ENCODE data around the gene SYT2.
A peak's percentile ranks its signal among the peaks of the same experiment; 100 is the strongest.

Gene SYT2

DNA sequence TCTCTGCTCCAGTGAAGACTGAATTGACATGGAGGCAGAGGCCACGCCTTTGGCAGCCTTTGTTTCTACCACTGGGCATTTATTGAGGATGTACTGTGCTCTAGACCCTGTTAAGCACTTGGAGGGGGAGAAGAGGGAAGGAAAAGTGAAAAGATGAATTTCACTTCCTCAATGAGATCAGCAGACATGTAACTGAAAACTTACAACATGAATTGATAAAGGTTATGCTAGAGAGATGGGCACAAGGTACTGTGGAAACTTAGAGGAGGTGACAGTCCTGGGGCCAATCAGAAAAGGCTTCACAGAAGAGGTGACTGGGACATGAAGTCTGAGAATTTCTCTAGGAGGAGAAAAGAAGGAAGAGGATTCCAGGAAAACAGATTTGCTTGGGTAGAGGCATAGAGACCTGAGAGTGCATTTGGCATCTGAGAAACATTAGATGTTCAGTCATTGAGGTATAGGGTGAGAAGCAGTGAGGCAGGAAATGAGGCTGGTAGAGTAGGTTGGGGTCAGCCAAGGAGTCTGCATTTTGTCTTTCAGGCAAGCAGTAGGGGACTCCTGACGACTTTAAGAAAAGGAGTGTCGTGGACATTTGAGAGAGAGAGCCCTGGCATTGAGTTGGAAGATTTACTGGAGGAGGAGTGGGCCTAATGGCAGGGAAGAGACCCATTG is 113.0 kb downstream of the SYT2 start:
- no peak for DNase-seq (ENCODE audit: low spot score)

DNA sequence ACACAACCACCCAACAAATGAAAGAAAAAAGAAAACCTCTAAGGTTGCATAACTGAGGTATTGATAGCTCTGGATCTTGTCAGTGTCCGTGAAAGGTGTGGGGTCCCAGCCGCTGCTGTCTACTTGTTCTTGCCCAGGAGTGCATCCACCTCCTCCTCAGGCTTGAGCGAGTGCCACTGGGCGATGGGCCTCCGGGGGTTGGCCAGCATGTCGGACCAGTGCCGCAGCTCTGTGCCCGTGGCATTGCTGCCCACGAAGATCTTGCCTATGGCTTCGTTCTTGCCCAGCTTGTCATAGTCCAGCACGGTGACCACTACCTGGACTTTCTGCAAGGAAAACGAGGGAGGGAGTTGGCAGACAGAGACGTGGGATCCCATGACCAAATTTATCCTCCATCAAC is 113.6 kb downstream of the SYT2 start:
- H3K9me3 ChIP-seq (replicated peaks in 1 of 2; ENCODE audit: control insufficient read depth in 2 of 2, insufficient read depth in 1 of 2, low read depth in 1 of 2, low read length in 2 of 2) = no peaks in the 10 kb centered on the region
- H3K23ac ChIP-seq (ENCODE audit: low read depth, low read length, poor library complexity) = peak overlapping the region; percentile 69
- H2BK5ac ChIP-seq (ENCODE audit: low read length) = no peak overlapping the region
- no peak overlapping the region for H3K27ac ChIP-seq (replicated peaks; ENCODE audit: low read length)
- no peak for DNase-seq (ENCODE audit: low spot score)
- no peak overlapping the region for H2AFZ ChIP-seq (ENCODE audit: low read length)
- no peak overlapping the region for H3K18ac ChIP-seq (ENCODE audit: low read length)
- no peak overlapping the region for H2AK5ac ChIP-seq (ENCODE audit: low read depth, low read length)
- H3K4me3 ChIP-seq (ENCODE audit: low read length in 2 of 2) = no peak overlapping the region
- no peak overlapping the region for H2BK15ac ChIP-seq (ENCODE audit: low read length)
- H3K14ac ChIP-seq (ENCODE audit: low read length) = no peak overlapping the region
- no peaks in the 10 kb centered on the region for H3K79me1 ChIP-seq (ENCODE audit: low read depth, low read length)
- no CpG with 5 or more reads among the region's 13 CpGs for WGBS, 2 donors (ENCODE audit: extremely low coverage in 2 of 2, insufficient read length in 2 of 2, insufficient replicate concordance in 1 of 2)
- H3K9ac ChIP-seq (ENCODE audit: low read depth, low read length, poor library complexity) = no peak overlapping the region
- H3K4me2 ChIP-seq (ENCODE audit: insufficient read depth, low read length, poor library complexity, severe bottlenecking) = no peak overlapping the region
- no peak overlapping the region for H2BK12ac ChIP-seq (ENCODE audit: low read length)
- H3K4ac ChIP-seq (ENCODE audit: low read length) = no peak overlapping the region
- H4K91ac ChIP-seq (ENCODE audit: low read depth, low read length, poor library complexity) = no peak overlapping the region
- H3K36me3 ChIP-seq (replicated peaks in 1 of 2; ENCODE audit: control insufficient read depth in 2 of 2, insufficient read depth in 2 of 2, low read length in 2 of 2) = no peaks in the 10 kb centered on the region
- no peak overlapping the region for H4K8ac ChIP-seq (ENCODE audit: low read depth, low read length)
- no peaks in the 10 kb centered on the region for H3K4me1 ChIP-seq (ENCODE audit: control insufficient read depth in 2 of 2, insufficient read depth in 1 of 2, low read depth in 1 of 2, low read length in 2 of 2)
- no peaks in the 10 kb centered on the region for H3K27me3 ChIP-seq (ENCODE audit: control insufficient read depth in 3 of 3, insufficient read depth in 3 of 3, low read depth in 1 of 3, low read length in 3 of 3)
- H2BK120ac ChIP-seq (ENCODE audit: low read depth, low read length) = no peak overlapping the region

More for the DNA sequence above, 113.0 kb downstream of the SYT2 start:
- Histone ChIP-seq H3K4me3 (ENCODE audit: low read length in 2 of 2) (no peak overlapping the region), H3K9ac (ENCODE audit: low read depth, low read length, poor library complexity) (no peak overlapping the region), H2BK15ac (ENCODE audit: low read length) (no peak overlapping the region), H3K36me3 (replicated peaks in 1 of 2; ENCODE audit: control insufficient read depth in 2 of 2, insufficient read depth in 2 of 2, low read length in 2 of 2) (no peaks in the 10 kb centered on the region), H3K4me1 (ENCODE audit: control insufficient read depth in 2 of 2, insufficient read depth in 1 of 2, low read depth in 1 of 2, low read length in 2 of 2) (no peaks in the 10 kb centered on the region), H2BK120ac (ENCODE audit: low read depth, low read length) (no peak overlapping the region), H2AFZ (ENCODE audit: low read length) (no peak overlapping the region), H3K4ac (ENCODE audit: low read length) (no peak overlapping the region), H3K4me2 (ENCODE audit: insufficient read depth, low read length, poor library complexity, severe bottlenecking) (no peak overlapping the region), H4K8ac (ENCODE audit: low read depth, low read length) (no peak overlapping the region), H2BK5ac (ENCODE audit: low read length) (no peak overlapping the region), H3K27ac (replicated peaks; ENCODE audit: low read length) (no peak overlapping the region), H2AK5ac (ENCODE audit: low read depth, low read length) (no peak overlapping the region), H3K18ac (ENCODE audit: low read length) (no peak overlapping the region), H3K14ac (ENCODE audit: low read length) (no peak overlapping the region), H4K91ac (ENCODE audit: low read depth, low read length, poor library complexity) (no peak overlapping the region), H2BK12ac (ENCODE audit: low read length) (no peak overlapping the region), H3K27me3 (ENCODE audit: control insufficient read depth in 3 of 3, insufficient read depth in 3 of 3, low read depth in 1 of 3, low read length in 3 of 3) (no peaks in the 10 kb centered on the region), H3K79me1 (ENCODE audit: low read depth, low read length) (no peaks in the 10 kb centered on the region), H3K23ac (ENCODE audit: low read depth, low read length, poor library complexity) (no peak overlapping the region), H3K9me3 (replicated peaks in 1 of 2; ENCODE audit: control insufficient read depth in 2 of 2, insufficient read depth in 1 of 2, low read depth in 1 of 2, low read length in 2 of 2) (no peaks in the 10 kb centered on the region)
- WGBS, 2 donors (ENCODE audit: extremely low coverage in 2 of 2, insufficient read length in 2 of 2, insufficient replicate concordance in 1 of 2) = no CpG with 5 or more reads among the region's 3 CpGs

DNA sequence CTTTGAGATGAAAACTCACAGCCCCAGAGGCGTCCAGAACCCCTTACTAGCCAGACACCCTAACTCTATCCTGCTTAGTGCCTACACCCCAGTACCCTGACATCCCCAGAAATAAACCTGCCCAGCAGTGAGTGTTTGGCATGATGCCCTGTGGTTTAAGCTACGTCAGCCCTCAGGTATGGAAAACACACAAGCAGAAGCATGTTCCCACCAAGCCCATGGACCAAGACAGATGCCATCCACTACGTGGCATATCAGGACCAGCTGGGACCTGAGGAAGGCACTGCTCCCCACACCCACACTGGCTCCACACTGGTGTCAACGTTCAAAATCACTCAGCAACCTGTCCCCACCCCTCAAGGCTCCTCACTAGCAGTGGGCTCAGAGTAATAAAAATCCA is 116.4 kb downstream of the SYT2 start:
- Histone ChIP-seq H2AFZ (ENCODE audit: low read length) (no peak overlapping the region), H2BK12ac (ENCODE audit: low read length) (no peak overlapping the region), H4K91ac (ENCODE audit: low read depth, low read length, poor library complexity) (no peak overlapping the region), H3K4me1 (ENCODE audit: control insufficient read depth in 2 of 2, insufficient read depth in 1 of 2, low read depth in 1 of 2, low read length in 2 of 2) (peaks cover 9 to 10% of the 10 kb centered on the region in 2 donors), H3K4me3 (ENCODE audit: low read length in 2 of 2) (no peak overlapping the region), H3K36me3 (replicated peaks in 1 of 2; ENCODE audit: control insufficient read depth in 2 of 2, insufficient read depth in 2 of 2, low read length in 2 of 2) (no peaks in the 10 kb centered on the region), H3K14ac (ENCODE audit: low read length) (no peak overlapping the region), H3K27ac (replicated peaks; ENCODE audit: low read length) (no peak overlapping the region), H2BK120ac (ENCODE audit: low read depth, low read length) (no peak overlapping the region), H3K79me1 (ENCODE audit: low read depth, low read length) (no peaks in the 10 kb centered on the region), H2BK5ac (ENCODE audit: low read length) (no peak overlapping the region), H3K4me2 (ENCODE audit: insufficient read depth, low read length, poor library complexity, severe bottlenecking) (no peak overlapping the region), H3K9ac (ENCODE audit: low read depth, low read length, poor library complexity) (no peak overlapping the region), H4K8ac (ENCODE audit: low read depth, low read length) (no peak overlapping the region), H3K9me3 (replicated peaks in 1 of 2; ENCODE audit: control insufficient read depth in 2 of 2, insufficient read depth in 1 of 2, low read depth in 1 of 2, low read length in 2 of 2) (no peaks in the 10 kb centered on the region), H2AK5ac (ENCODE audit: low read depth, low read length) (no peak overlapping the region), H3K18ac (ENCODE audit: low read length) (no peak overlapping the region), H3K4ac (ENCODE audit: low read length) (no peak overlapping the region), H2BK15ac (ENCODE audit: low read length) (no peak overlapping the region), H3K27me3 (ENCODE audit: control insufficient read depth in 3 of 3, insufficient read depth in 3 of 3, low read depth in 1 of 3, low read length in 3 of 3) (no peaks in the 10 kb centered on the region), H3K23ac (ENCODE audit: low read depth, low read length, poor library complexity) (no peak overlapping the region)
- WGBS, 2 donors (ENCODE audit: extremely low coverage in 2 of 2, insufficient read length in 2 of 2, insufficient replicate concordance in 1 of 2) = no CpG with 5 or more reads among the region's 4 CpGs
- no peak for DNase-seq (ENCODE audit: low spot score)

DNA sequence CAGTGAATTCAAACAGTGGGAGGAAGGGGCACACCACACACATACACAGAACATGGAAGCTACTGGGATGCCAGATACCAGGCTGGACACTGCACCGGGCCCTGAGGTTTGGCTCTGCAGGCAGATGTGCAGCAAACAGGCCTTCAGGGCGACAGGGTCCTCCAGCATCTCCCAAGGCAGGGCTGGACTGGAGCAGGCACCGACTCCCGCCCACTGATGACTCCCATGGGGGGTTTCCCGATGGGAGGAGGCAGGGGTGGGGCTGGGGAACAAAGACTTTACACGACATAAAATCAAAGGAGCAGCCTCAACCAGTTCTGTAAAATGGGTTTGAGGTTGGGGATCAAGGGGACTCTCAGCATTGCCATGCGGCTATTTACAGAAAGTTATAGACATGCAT is 118.1 kb downstream of the SYT2 start:
- Histone ChIP-seq H2BK5ac (ENCODE audit: low read length) (no peak overlapping the region), H3K4me1 (ENCODE audit: control insufficient read depth in 2 of 2, insufficient read depth in 1 of 2, low read depth in 1 of 2, low read length in 2 of 2) (peaks cover 10 to 13% of the 10 kb centered on the region in 2 donors), H3K4me3 (ENCODE audit: low read length in 2 of 2) (no peak overlapping the region), H2BK120ac (ENCODE audit: low read depth, low read length) (no peak overlapping the region), H3K4ac (ENCODE audit: low read length) (no peak overlapping the region), H3K4me2 (ENCODE audit: insufficient read depth, low read length, poor library complexity, severe bottlenecking) (no peak overlapping the region), H3K14ac (ENCODE audit: low read length) (no peak overlapping the region), H4K8ac (ENCODE audit: low read depth, low read length) (no peak overlapping the region), H3K18ac (ENCODE audit: low read length) (peak overlapping the region; percentile 22), H3K23ac (ENCODE audit: low read depth, low read length, poor library complexity) (no peak overlapping the region), H3K27ac (replicated peaks; ENCODE audit: low read length) (no peak overlapping the region), H4K91ac (ENCODE audit: low read depth, low read length, poor library complexity) (no peak overlapping the region), H2BK15ac (ENCODE audit: low read length) (no peak overlapping the region), H3K9ac (ENCODE audit: low read depth, low read length, poor library complexity) (no peak overlapping the region), H2BK12ac (ENCODE audit: low read length) (no peak overlapping the region), H3K36me3 (replicated peaks in 1 of 2; ENCODE audit: control insufficient read depth in 2 of 2, insufficient read depth in 2 of 2, low read length in 2 of 2) (no peaks in the 10 kb centered on the region), H2AK5ac (ENCODE audit: low read depth, low read length) (peak overlapping the region; percentile 17), H2AFZ (ENCODE audit: low read length) (no peak overlapping the region), H3K9me3 (replicated peaks in 1 of 2; ENCODE audit: control insufficient read depth in 2 of 2, insufficient read depth in 1 of 2, low read depth in 1 of 2, low read length in 2 of 2) (no peaks in the 10 kb centered on the region), H3K27me3 (ENCODE audit: control insufficient read depth in 3 of 3, insufficient read depth in 3 of 3, low read depth in 1 of 3, low read length in 3 of 3) (no peaks in the 10 kb centered on the region), H3K79me1 (ENCODE audit: low read depth, low read length) (no peaks in the 10 kb centered on the region)
- no CpG with 5 or more reads among the region's 7 CpGs for WGBS, 2 donors (ENCODE audit: extremely low coverage in 2 of 2, insufficient read length in 2 of 2, insufficient replicate concordance in 1 of 2)
- no peak for DNase-seq (ENCODE audit: low spot score)
